Measurements from ENCODE around the gene FADS2.

GRCh38 chr11:61851113-61851899 is 23.2 kb downstream of the FADS2 start:
- TF ChIP-seq CTCF (conservative IDR thresholded peaks at IDR 0.05 in 1 of 2, IDR thresholded peaks at IDR 0.05 in 1 of 2; ENCODE audit: extremely low read depth in 1 of 2, insufficient read depth in 1 of 2, low read depth in 1 of 2, low read length in 2 of 2) (no peak), EZH2 (IDR thresholded peaks at IDR 0.05; ENCODE audit: borderline replicate concordance, low read length) (no peak)
